PC-9 (cell line): ENCODE measurements around the gene RAB25.

Experiments
- EZH2 ChIP-seq: fragments of 200-600 bp; sonication (generic); IDR thresholded peaks from 2 replicates; pipeline ENCODE4 v1.8.0; 2017; ENCODE audit warnings: antibody characterized with exemption, low read depth
- TF ChIP-seq, protein P1 (sequence below): fragments of 200-600 bp; sonication (generic); conservative IDR thresholded peaks from 2 replicates; pipeline ENCODE4 v1.6.1; 2017; ENCODE audit warnings: mixed run types, antibody characterized with exemption, mild to moderate bottlenecking, moderate library complexity

DNA sequence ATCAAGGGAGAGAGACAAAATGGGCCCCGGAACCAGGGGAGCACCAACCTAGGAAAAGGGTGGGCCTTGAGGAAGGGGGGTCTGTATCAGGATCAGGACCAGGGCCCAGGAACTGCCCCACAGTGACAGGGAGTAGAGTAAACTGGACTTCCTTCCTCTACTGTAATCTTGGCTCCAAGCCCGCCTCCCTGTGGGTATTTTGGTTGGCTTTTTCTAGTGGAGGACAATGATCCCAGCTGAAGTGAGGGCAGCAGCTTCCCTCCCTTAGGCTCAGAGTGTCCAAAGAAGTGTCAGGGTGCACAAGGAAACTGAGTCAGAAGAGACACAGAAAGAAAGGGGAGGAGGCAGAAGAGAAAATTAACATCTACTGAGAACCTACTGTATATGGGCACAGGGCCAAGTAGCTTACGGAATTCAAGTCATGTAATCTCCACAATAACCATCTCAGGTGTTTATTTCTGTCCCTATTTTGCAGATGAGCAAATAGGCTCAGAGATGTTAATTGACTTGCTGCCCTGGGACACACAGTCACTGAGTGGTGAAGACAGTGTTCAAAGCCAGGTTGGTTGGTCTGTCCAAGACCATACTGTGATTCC lies 12.2 kb upstream of the RAB25 start:
- TF ChIP-seq, protein P1, sequence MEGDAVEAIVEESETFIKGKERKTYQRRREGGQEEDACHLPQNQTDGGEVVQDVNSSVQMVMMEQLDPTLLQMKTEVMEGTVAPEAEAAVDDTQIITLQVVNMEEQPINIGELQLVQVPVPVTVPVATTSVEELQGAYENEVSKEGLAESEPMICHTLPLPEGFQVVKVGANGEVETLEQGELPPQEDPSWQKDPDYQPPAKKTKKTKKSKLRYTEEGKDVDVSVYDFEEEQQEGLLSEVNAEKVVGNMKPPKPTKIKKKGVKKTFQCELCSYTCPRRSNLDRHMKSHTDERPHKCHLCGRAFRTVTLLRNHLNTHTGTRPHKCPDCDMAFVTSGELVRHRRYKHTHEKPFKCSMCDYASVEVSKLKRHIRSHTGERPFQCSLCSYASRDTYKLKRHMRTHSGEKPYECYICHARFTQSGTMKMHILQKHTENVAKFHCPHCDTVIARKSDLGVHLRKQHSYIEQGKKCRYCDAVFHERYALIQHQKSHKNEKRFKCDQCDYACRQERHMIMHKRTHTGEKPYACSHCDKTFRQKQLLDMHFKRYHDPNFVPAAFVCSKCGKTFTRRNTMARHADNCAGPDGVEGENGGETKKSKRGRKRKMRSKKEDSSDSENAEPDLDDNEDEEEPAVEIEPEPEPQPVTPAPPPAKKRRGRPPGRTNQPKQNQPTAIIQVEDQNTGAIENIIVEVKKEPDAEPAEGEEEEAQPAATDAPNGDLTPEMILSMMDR, result no peak
- no peak for TF ChIP-seq EZH2
